Measurements from ENCODE around the gene SLIT3.

DNA sequence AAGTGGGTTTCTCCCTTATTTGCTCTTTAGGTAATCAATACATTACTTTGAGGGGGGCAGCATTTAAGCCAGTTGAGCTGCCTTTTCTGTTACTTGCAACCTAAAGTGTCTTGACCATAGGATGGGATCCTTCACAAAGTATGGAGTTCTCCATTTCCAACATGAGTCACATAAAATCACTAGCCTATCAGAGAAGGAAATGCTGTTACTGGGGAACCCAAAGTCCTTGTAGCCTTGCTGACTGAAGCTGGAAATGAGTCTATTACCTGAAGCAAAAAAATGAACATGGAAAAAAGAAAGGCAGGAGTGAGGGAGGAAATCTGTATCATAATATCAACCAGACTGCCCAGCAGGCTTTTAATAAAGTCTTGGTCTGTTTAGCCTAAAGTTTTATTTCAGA is 42.8 kb upstream of the SLIT3 start:
- no peak for TF ChIP-seq SRF (IDR thresholded peaks at IDR 0.05; ENCODE audit: low read depth)
- TF ChIP-seq POLR2A (IDR thresholded peaks at IDR 0.05; ENCODE audit: borderline replicate concordance, extremely low read depth, insufficient read depth, insufficient read length): no peak
- TF ChIP-seq, protein P1, sequence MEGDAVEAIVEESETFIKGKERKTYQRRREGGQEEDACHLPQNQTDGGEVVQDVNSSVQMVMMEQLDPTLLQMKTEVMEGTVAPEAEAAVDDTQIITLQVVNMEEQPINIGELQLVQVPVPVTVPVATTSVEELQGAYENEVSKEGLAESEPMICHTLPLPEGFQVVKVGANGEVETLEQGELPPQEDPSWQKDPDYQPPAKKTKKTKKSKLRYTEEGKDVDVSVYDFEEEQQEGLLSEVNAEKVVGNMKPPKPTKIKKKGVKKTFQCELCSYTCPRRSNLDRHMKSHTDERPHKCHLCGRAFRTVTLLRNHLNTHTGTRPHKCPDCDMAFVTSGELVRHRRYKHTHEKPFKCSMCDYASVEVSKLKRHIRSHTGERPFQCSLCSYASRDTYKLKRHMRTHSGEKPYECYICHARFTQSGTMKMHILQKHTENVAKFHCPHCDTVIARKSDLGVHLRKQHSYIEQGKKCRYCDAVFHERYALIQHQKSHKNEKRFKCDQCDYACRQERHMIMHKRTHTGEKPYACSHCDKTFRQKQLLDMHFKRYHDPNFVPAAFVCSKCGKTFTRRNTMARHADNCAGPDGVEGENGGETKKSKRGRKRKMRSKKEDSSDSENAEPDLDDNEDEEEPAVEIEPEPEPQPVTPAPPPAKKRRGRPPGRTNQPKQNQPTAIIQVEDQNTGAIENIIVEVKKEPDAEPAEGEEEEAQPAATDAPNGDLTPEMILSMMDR (IDR thresholded peaks at IDR 0.05 in 2 of 3, conservative IDR thresholded peaks at IDR 0.05 in 1 of 3; ENCODE audit: borderline replicate concordance in 1 of 3, insufficient read depth in 1 of 3, low read depth in 2 of 3, low read length in 2 of 3): no peak
- no peak for TF ChIP-seq ZNF274 (IDR thresholded peaks at IDR 0.05; ENCODE audit: low read depth, low read length)
- no peak for TF ChIP-seq EGR1 (IDR thresholded peaks at IDR 0.05; ENCODE audit: low read depth)
- no peak for TF ChIP-seq EZH2 (IDR thresholded peaks at IDR 0.05)
- no peak for TF ChIP-seq SIN3A (IDR thresholded peaks at IDR 0.05; ENCODE audit: low read depth)
- TF ChIP-seq POLR2AphosphoS5 (IDR thresholded peaks at IDR 0.05; ENCODE audit: low read depth, low read length): no peak
- TF ChIP-seq, protein P2, sequence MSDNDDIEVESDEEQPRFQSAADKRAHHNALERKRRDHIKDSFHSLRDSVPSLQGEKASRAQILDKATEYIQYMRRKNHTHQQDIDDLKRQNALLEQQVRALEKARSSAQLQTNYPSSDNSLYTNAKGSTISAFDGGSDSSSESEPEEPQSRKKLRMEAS (IDR thresholded peaks at IDR 0.05): no peak
- TF ChIP-seq RAD21 (IDR thresholded peaks at IDR 0.05; ENCODE audit: low read depth): no peak
- TF ChIP-seq, protein P3, sequence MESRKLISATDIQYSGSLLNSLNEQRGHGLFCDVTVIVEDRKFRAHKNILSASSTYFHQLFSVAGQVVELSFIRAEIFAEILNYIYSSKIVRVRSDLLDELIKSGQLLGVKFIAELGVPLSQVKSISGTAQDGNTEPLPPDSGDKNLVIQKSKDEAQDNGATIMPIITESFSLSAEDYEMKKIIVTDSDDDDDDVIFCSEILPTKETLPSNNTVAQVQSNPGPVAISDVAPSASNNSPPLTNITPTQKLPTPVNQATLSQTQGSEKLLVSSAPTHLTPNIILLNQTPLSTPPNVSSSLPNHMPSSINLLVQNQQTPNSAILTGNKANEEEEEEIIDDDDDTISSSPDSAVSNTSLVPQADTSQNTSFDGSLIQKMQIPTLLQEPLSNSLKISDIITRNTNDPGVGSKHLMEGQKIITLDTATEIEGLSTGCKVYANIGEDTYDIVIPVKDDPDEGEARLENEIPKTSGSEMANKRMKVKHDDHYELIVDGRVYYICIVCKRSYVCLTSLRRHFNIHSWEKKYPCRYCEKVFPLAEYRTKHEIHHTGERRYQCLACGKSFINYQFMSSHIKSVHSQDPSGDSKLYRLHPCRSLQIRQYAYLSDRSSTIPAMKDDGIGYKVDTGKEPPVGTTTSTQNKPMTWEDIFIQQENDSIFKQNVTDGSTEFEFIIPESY (IDR thresholded peaks at IDR 0.05; ENCODE audit: extremely low read depth, insufficient replicate concordance, low read length): no peak
- no peak for TF ChIP-seq YY1 (IDR thresholded peaks at IDR 0.05; ENCODE audit: extremely low read depth, insufficient replicate concordance, low read depth, low read length)
- TF ChIP-seq, protein P4, sequence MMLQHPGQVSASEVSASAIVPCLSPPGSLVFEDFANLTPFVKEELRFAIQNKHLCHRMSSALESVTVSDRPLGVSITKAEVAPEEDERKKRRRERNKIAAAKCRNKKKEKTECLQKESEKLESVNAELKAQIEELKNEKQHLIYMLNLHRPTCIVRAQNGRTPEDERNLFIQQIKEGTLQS (IDR thresholded peaks at IDR 0.05): no peak

Data from HCT116 (cell line).